Mucosa of rectum (tissue), 2 donors: ENCODE results near the gene HHAT.

ENCODE experiments used
- H3K27ac ChIP-seq, 2 donors: one replicate each; pipeline ENCODE4 v1.7.0; 2013; ENCODE audit warnings: inconsistent platforms in 2 of 2, low read depth in 2 of 2, low read length in 2 of 2
- H3K27me3 ChIP-seq, 2 donors: one replicate each; pipeline ENCODE4 v1.7.0; 2013; ENCODE audit warnings: low read length in 2 of 2; ENCODE audit not compliant: control insufficient read depth in 2 of 2, insufficient read depth in 2 of 2
- H3K36me3 ChIP-seq, 2 donors: one replicate each; pipeline ENCODE4 v1.7.0; 2013; ENCODE audit warnings: low read length in 2 of 2; ENCODE audit not compliant: control insufficient read depth in 2 of 2, insufficient read depth in 2 of 2
- H3K4me1 ChIP-seq, 2 donors: one replicate each; pipeline ENCODE4 v1.7.0; 2013; ENCODE audit warnings: low read length in 2 of 2, mild to moderate bottlenecking in 1 of 2; ENCODE audit not compliant: control insufficient read depth in 2 of 2, insufficient read depth in 2 of 2
- H3K4me3 ChIP-seq, 2 donors: one replicate each; pipeline ENCODE4 v1.7.0; 2013; ENCODE audit warnings: low read length in 2 of 2
- H3K9ac ChIP-seq, 2 donors: one replicate each; pipeline ENCODE4 v1.7.0; 2013; ENCODE audit warnings: low read length in 2 of 2, low read depth in 1 of 2, mild to moderate bottlenecking in 1 of 2
- H3K9me3 ChIP-seq, 2 donors: one replicate each; pipeline ENCODE4 v1.7.0; 2013; ENCODE audit warnings: low read length in 2 of 2; ENCODE audit not compliant: control insufficient read depth in 2 of 2
- donor health status: healthy.
- donor health status: Normal muscosa, but diverticular disease.

HHAT gene

DNA sequence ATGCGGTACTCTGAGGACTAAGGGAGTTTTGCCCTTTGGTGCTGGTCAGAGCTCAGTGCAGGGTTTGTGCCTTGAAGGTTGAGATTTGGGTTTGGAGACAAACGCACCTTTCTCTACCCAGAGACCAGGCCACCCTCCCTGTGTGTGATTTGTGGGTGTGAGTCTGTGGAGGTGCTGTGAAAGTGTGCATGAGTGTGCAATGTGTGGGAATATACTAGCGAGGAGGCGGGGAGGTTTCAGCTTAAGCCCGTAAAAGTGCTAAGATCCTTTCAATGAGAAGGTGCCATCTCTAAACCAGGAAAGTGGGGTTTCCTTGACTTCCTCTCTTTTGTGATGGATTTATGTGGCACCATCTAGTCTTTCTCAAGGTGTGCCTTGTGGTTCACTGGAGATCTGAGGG, 225.7 kb downstream of the HHAT start:
- Histone ChIP-seq H3K9ac (no peak overlapping the region), H3K36me3 (no peaks in the 10 kb centered on the region), H3K9me3 (no peaks in the 10 kb centered on the region), H3K27ac (no peak overlapping the region), H3K4me1 (no peaks in the 10 kb centered on the region), H3K4me3 (no peak overlapping the region), H3K27me3 (no peaks in the 10 kb centered on the region)

DNA sequence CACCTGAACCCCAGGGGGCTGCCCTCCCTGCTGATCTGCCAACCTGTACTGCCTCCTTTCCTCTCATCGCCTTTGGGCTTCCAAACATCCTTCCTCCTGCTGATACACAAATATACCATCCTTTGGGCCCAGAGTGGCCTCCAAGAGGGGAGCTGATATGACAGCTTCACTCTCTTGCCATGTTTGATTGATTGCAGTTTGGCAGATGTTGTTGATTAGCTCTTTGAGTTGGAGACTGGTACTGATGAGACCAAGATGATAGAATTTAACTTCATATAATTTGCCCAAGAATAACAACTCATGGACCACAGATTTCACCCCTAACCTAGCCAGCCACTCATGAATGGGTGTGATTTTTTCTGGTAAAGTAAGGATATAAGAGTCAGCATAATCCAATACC, 227.8 kb downstream of the HHAT start:
- no peaks in the 10 kb centered on the region for H3K4me1 ChIP-seq
- no peak overlapping the region for H3K27ac ChIP-seq
- H3K9me3 ChIP-seq, result no peaks in the 10 kb centered on the region
- no peak overlapping the region for H3K4me3 ChIP-seq
- no peaks in the 10 kb centered on the region for H3K27me3 ChIP-seq
- no peak overlapping the region for H3K9ac ChIP-seq
- H3K36me3 ChIP-seq, result no peaks in the 10 kb centered on the region

DNA sequence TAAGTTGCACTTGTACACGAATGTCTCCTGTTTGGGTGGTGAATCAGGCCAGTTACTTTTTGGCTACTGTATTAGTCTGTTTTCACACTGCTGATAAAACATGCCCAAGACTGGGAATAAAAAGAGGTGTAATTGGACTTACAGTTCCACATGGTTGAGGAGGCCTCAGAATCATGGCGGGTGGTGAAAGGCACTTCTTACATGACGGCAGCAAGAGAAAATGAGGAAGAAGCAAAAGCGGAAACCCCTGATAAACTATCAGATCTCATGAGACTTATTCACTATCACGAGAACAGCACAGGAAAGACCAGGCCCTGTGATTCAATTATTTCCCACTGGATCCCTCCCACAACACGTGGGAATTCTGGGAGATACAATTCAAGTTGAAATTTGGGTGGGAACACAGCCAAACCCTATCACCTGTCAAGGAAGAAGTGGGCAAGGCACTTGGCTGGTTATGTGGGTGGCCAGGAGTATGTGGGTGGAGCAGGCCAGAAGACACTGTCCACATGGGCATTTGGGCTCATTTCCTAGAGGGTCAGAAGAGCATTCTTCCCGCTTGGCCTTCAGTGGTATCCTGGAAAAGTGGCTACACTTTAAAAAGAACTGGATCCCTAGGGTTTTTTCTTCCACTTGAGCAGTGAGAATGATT, 228.8 kb downstream of the HHAT start:
- no peak overlapping the region for H3K9ac ChIP-seq
- H3K9me3 ChIP-seq, result no peaks in the 10 kb centered on the region
- H3K27ac ChIP-seq, result no peak overlapping the region
- H3K27me3 ChIP-seq, result no peaks in the 10 kb centered on the region
- H3K4me3 ChIP-seq, result no peak overlapping the region
- H3K36me3 ChIP-seq, result no peaks in the 10 kb centered on the region
- H3K4me1 ChIP-seq, result no peaks in the 10 kb centered on the region

DNA sequence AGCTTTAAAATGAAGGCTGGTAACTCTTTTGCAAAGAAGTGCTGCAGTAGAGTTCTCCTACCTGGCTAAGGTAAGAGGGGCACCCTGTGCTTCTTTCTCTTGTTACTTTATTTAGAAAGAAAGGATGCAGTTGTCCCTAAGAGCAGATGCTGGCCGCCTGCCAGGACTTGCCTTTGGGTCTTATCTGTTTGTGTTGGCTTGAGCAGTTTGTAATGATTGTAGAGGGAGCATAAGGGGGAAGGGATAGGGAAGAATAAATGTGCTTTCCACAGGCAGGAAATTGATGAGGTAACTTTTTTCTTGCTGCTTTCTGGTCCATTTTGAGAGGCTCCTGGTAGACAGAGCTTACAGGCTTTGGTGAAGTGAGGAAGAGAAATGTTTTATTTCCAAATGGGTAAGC, 229.6 kb downstream of the HHAT start:
- Histone ChIP-seq H3K27ac (no peak overlapping the region), H3K9ac (no peak overlapping the region), H3K27me3 (no peaks in the 10 kb centered on the region), H3K4me1 (no peaks in the 10 kb centered on the region), H3K9me3 (no peaks in the 10 kb centered on the region), H3K36me3 (no peaks in the 10 kb centered on the region), H3K4me3 (no peak overlapping the region)

DNA sequence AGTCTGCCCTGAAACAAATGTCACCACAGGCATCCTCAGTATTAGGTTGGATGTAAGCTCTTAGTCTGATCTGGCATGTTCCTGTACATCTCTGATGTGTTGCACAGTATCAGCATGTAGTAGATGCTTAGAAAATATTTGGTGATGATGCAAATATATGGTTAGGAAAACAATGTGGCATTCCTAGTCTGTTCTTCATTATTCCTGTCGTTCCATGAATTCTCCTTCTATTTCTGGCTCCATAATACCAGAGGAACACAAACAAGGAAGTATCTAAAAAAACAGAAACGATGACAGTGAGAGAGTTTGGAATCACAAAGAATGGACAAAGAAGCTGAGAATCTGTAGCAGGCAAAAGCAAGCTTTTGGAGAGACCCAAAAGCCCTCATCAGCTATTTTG, 236.6 kb downstream of the HHAT start:
- Histone ChIP-seq H3K36me3 (no peaks in the 10 kb centered on the region), H3K9ac (no peak overlapping the region), H3K27me3 (no peaks in the 10 kb centered on the region), H3K27ac (no peak overlapping the region), H3K4me3 (no peak overlapping the region), H3K4me1 (no peaks in the 10 kb centered on the region), H3K9me3 (no peaks in the 10 kb centered on the region)

DNA sequence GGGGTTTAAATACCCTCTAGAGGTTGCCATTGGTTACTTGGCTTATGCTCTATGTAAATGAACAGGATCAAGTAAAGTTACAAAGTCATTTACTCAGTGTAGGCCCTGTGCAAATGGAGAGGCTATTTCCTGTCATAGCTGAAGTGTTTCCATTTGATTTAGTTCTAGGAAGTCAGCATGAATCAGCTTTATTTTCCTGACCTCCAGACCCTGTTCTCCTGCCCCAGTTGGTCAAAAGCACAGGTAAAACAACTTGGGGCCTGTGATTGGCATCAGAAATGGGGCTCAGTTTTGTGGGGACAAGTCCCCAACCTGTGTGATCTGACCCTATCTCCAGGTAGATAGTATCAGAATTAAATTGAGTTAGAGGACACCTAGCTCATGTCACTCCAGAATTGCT, 239.9 kb downstream of the HHAT start:
- H3K9me3 ChIP-seq, result no peaks in the 10 kb centered on the region
- no peak overlapping the region for H3K27ac ChIP-seq
- H3K27me3 ChIP-seq, result no peaks in the 10 kb centered on the region
- no peak overlapping the region for H3K9ac ChIP-seq
- no peaks in the 10 kb centered on the region for H3K4me1 ChIP-seq
- no peak overlapping the region for H3K4me3 ChIP-seq
- no peaks in the 10 kb centered on the region for H3K36me3 ChIP-seq

DNA sequence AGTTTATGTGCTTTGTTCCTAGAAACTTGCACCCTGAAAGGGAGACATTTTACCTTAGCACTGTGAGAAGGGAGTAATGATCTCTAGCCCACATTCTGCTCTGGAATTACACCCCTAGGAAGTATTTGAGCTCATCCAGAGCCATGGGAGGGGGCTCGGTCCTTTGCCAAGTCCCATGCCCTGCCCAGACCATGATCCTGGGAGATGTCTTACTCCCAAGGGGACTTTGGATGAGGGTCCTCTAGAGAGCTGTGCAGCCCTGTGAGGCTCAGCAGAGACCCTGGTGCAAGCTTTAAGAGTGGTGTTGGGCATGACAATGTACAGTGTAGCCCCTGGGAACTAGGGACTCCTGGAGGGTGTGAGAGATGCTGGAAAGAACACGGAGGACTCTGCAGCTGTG, 241.4 kb downstream of the HHAT start:
- no peaks in the 10 kb centered on the region for H3K36me3 ChIP-seq
- no peaks in the 10 kb centered on the region for H3K4me1 ChIP-seq
- H3K9me3 ChIP-seq, result no peaks in the 10 kb centered on the region
- no peak overlapping the region for H3K9ac ChIP-seq
- H3K4me3 ChIP-seq, result no peak overlapping the region
- no peaks in the 10 kb centered on the region for H3K27me3 ChIP-seq
- no peak overlapping the region for H3K27ac ChIP-seq

DNA sequence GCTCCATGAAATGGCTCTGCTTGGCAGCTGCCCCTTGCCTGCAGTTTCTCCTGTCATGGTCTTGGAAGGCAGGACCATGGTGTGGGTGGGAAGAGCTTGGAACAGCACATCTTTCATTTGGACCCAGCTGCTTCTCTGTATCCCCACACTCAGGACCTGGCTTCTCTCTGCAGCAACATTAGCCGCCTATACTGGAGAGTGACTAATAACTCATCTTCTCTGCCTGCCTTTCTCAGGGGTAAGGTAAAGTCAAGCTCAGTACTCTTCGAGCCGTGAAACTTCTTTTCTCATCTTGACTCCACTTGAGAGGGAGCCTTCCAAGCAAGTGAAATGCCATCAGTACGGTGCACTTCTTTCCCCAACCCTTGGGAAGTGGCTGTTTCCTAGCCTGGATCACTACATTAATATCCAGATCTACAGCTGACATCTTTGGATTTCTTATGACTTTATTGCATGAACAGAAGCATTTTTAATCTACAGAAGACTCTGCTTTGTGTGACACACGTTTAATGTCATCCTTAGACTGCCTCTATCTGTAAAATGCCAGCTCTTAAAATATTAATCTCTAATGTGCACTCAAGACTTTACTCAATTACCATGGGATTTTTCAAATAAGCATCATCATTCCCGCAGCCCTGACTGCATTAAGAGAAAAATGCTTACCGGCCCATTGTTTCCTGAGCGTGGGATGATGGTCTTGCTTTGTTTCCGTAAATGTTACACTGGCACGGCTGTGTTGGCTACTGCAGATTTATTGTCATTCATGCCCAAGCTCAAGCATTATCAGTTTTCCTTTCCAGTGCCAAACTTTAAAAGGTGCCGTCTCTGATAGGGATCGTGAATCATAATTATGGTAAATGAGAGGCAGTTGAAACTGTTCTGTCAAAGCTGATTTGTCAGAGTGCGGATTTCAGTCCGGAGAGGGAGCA, 242.9 kb downstream of the HHAT start:
- no peak overlapping the region for H3K9ac ChIP-seq
- no peak overlapping the region for H3K27ac ChIP-seq
- H3K36me3 ChIP-seq, result no peaks in the 10 kb centered on the region
- H3K27me3 ChIP-seq, result no peaks in the 10 kb centered on the region
- H3K4me1 ChIP-seq, result no peaks in the 10 kb centered on the region
- H3K9me3 ChIP-seq, result peaks cover 0 to 3% of the 10 kb centered on the region in 2 donors
- no peak overlapping the region for H3K4me3 ChIP-seq

DNA sequence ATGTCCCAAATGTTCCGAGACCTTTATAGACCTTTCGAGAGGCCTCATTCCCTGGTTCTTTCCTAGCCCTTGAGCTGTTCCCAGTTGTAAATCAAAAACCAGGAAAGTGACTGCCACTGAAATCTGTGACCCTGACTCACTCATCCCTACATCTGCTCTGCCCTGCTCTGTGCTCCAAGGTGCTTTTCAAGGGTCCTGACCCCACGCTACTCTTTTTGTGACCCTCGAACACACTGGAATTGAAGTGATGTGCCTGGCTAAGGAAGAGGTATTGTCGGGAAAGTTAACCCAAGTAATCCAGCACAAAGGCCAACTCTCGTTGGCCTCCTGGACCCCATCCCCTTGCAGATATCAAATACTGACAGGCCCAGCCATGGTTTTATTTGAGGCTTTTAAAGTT, 244.4 kb downstream of the HHAT start:
- Histone ChIP-seq H3K27ac (no peak overlapping the region), H3K36me3 (no peaks in the 10 kb centered on the region), H3K4me1 (no peaks in the 10 kb centered on the region), H3K4me3 (no peak overlapping the region), H3K9ac (no peak overlapping the region), H3K9me3 (peaks cover 0 to 3% of the 10 kb centered on the region in 2 donors), H3K27me3 (no peaks in the 10 kb centered on the region)

DNA sequence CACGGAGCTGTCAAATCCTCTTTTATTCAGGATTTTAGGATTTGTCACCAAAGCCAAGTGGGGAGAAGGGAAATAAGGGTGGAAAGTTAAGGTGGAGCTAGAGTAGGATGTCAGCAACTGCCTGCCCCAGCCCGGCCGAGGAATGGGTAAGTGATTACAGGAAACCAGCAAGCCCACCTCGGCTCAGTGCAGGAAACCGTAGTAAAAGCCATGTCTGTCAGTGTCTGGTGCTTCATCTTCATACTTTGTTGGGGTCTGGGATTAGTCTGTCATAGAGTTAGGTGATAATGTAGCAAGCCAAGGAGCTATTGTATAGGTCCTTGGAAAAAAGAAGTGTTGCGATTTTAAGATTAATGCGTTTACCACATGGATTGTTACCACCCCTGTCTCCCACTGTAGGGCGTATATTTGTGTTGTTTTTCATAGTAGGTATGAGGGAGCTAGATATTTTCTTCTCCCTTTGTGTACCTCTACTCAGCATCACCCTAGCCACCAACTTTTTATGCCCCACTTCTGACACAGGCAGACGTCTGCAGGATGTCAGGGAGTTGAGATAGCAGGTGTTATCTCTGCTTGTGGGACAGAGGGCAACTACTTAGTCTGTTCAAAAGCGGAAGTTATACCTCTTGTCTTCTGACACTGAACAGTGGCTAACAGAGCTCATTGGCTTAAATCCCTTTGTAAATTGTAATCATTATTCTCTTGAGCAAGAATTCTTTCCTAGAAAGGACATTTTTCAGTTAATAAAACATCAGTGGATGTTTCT, 253.7 kb downstream of the HHAT start:
- Histone ChIP-seq H3K9ac (no peak overlapping the region), H3K27ac (no peak overlapping the region), H3K36me3 (no peaks in the 10 kb centered on the region), H3K4me3 (no peak overlapping the region), H3K9me3 (no peaks in the 10 kb centered on the region), H3K4me1 (no peaks in the 10 kb centered on the region), H3K27me3 (no peaks in the 10 kb centered on the region)
